Panc1 (cell line): Measurements from ENCODE around the gene WDR82. TPM values are rescaled to one million over a fixed set of nuclear protein-coding genes. Genes with fewer than 3 reads are reported as not detected.

ENCODE experiments used
- ATAC-seq: fragments of 200-7000 bp; cut with Tn5 transposase; 2 replicates; pipeline ENCODE4 v1.9.1; 2020; ENCODE audit warnings: mild to moderate bottlenecking, moderate library complexity
- BruUV-seq: library from RNA; stranded (reverse); fragments of 400-500 nt; replicated peaks from 2 replicates; lab custom pipeline; 2021; lab: Mats Ljungman, UMichigan
- CTCF ChIA-PET: fragments of 300-600 bp; sonication (Branson Sonifier 250); formaldehyde crosslinking; loops from one replicate; lab custom pipeline; 2022; ENCODE audit warnings: antibody characterized with exemption; lab: Charles Lee
- POLR2A ChIA-PET: fragments of 300-600 bp; sonication (Branson Sonifier 250); formaldehyde crosslinking; loops from one replicate; lab custom pipeline; 2022; ENCODE audit warnings: antibody characterized with exemption; lab: Charles Lee
- DNase-seq: peaks from one replicate; pipeline ENCODE4 v3.0.0-alpha.2; 2010; ENCODE audit warnings: low read depth, low spot score
- H3K27ac ChIP-seq: 2 replicates; pipeline ENCODE4 v1.5.1; 2011; ENCODE audit warnings: mild to moderate bottlenecking, low read length, inconsistent platforms
- H3K27me3 ChIP-seq: fragments of 200-500 bp; sonication (Bioruptor generic); 2 replicates; pipeline ENCODE4 v1.6.0; 2014; ENCODE audit warnings: low read length, inconsistent platforms; ENCODE audit not compliant: control insufficient read depth, insufficient read depth
- H3K36me3 ChIP-seq: fragments of 200-500 bp; sonication (Bioruptor generic); 2 replicates; pipeline ENCODE4 v1.5.1; 2014; ENCODE audit warnings: inconsistent platforms, mild to moderate bottlenecking, low read length, moderate library complexity; ENCODE audit not compliant: control insufficient read depth, insufficient read depth
- H3K4me1 ChIP-seq: 2 replicates; pipeline ENCODE4 v1.5.1; 2011; ENCODE audit warnings: inconsistent platforms, mild to moderate bottlenecking, low read length, moderate library complexity; ENCODE audit not compliant: control insufficient read depth, insufficient read depth
- H3K4me3 ChIP-seq, 2 experiments: 2 replicates each; pipeline ENCODE4 v1.5.1; 2011 to 2012; ENCODE audit warnings: low read depth in 2 of 2, low read length in 2 of 2, mild to moderate bottlenecking in 2 of 2, inconsistent platforms in 1 of 2, moderate library complexity in 1 of 2
- H3K9me3 ChIP-seq: fragments of 200-500 bp; sonication (Bioruptor generic); 2 replicates; pipeline ENCODE4 v1.5.1; 2014; ENCODE audit warnings: low read depth, mild to moderate bottlenecking, inconsistent platforms, low read length, moderate library complexity; ENCODE audit not compliant: control insufficient read depth, insufficient read depth
- POLR2AphosphoS5 ChIP-seq: IDR thresholded peaks from 2 replicates; pipeline ENCODE4 v1.6.1; 2012; ENCODE audit warnings: mild to moderate bottlenecking, low read depth, low read length, moderate library complexity
- REST ChIP-seq, 2 experiments: IDR thresholded peaks; 2 replicates each; pipeline ENCODE4 v1.6.1; 2011 to 2012; ENCODE audit warnings: low read depth in 2 of 2, control low read depth in 1 of 2, low read length in 1 of 2, mild to moderate bottlenecking in 1 of 2, moderate library complexity in 1 of 2; ENCODE audit not compliant: insufficient read depth in 1 of 2
- SIN3A ChIP-seq: IDR thresholded peaks from 2 replicates; pipeline ENCODE4 v1.6.1; 2012; ENCODE audit warnings: low read depth, mild to moderate bottlenecking, low read length, moderate library complexity, borderline replicate concordance; ENCODE audit not compliant: insufficient read depth
- TCF7L2 ChIP-seq: IDR thresholded peaks from 2 replicates; pipeline ENCODE4 v1.6.1; 2011; ENCODE audit warnings: mild to moderate bottlenecking, low read depth, low read length, inconsistent platforms
- in situ Hi-C: cut with HindIII; loops from 2 replicates; pipeline ENCODE4 v1.10.0; 2016; ENCODE audit warnings: low sequenced_read_pairs, low pct_unique_long_range_greater_than_20kb
- intact Hi-C: fragments of 100-400 bp; cut with micrococcal nuclease; formaldehyde crosslinking; loops from one replicate; pipeline ENCODE4 v1.10.0; 2022; ENCODE audit not compliant: unreplicated experiment
- total RNA-seq: library from RNA; stranded (reverse); gene quantifications from one replicate; pipeline ENCODE4 v1.2.1, GENCODE V29; 2021; ENCODE audit not compliant: unreplicated experiment
- TF ChIP-seq, protein P1 (sequence below): fragments of 450-650 bp; IDR thresholded peaks from 2 replicates; pipeline ENCODE4 v1.5.1; 2017; ENCODE audit warnings: mild to moderate bottlenecking

Gene WDR82
- total RNA-seq, 1 experiment from 2014 or later = 57.9 TPM

DNA sequence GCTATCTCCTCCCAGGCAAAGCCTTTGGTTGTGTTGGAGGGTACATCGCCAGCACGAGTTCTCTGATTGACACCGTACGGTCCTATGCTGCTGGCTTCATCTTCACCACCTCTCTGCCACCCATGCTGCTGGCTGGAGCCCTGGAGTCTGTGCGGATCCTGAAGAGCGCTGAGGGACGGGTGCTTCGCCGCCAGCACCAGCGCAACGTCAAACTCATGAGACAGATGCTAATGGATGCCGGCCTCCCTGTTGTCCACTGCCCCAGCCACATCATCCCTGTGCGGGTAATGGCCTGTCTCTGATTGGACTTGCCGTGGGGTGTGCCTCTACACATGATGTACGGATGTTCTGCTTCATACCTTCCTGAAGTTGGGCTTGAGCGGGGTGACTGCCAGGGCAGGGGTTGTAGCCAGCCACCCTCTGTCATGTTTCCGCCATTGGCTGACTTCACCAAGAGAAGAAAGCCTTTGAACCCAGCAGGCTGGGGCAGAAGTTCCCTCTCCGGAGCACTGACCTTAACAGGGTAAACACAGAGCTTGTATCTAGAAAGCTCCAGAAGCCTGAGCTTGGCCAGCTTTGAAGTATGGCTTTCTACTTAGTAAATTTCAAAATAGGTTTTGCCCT lies 67.1 kb downstream of the WDR82 start:
- TF ChIP-seq POLR2AphosphoS5 = no peak
- BruUV-seq = no TSS peak
- Histone ChIP-seq H3K9me3 (no peaks in the 10 kb centered on the region), H3K4me1 (peaks cover under 1% of the 10 kb centered on the region; the same call in 1 of the 2 replicates), H3K36me3 (peaks cover 22% of the 10 kb centered on the region), H3K4me3 (no peak overlapping the region), H3K27ac (no peak overlapping the region), H3K27me3 (no peaks in the 10 kb centered on the region)
- ATAC-seq (no peak), DNase-seq (no peak)
- intact Hi-C loops = no loop called here
- CTCF ChIA-PET = no interaction called here
- POLR2A ChIA-PET = no interaction called here
- in situ Hi-C loops = no loop called here

- Histone ChIP-seq H3K9me3 (no peaks in the 10 kb centered on the region), H3K4me3 (no peak overlapping the region), H3K4me1 (no peaks in the 10 kb centered on the region), H3K27me3 (no peaks in the 10 kb centered on the region), H3K36me3 (peaks cover 26% of the 10 kb centered on the region), H3K27ac (no peak overlapping the region)
- intact Hi-C loops = no loop called here
- no TSS peak for BruUV-seq
- DNase-seq = no peak
- CTCF ChIA-PET = no interaction called here
- in situ Hi-C loops = no loop called here
- ATAC-seq = no peak
- POLR2A ChIA-PET = no interaction called here
- TF ChIP-seq TCF7L2 (no peak), POLR2AphosphoS5 (no peak), REST (IDR thresholded peaks at IDR 0.05; ENCODE audit: insufficient read depth in 1 of 2, low read depth in 2 of 2, low read length in 1 of 2) (no peak), SIN3A (no peak)
- TF ChIP-seq, protein P1, sequence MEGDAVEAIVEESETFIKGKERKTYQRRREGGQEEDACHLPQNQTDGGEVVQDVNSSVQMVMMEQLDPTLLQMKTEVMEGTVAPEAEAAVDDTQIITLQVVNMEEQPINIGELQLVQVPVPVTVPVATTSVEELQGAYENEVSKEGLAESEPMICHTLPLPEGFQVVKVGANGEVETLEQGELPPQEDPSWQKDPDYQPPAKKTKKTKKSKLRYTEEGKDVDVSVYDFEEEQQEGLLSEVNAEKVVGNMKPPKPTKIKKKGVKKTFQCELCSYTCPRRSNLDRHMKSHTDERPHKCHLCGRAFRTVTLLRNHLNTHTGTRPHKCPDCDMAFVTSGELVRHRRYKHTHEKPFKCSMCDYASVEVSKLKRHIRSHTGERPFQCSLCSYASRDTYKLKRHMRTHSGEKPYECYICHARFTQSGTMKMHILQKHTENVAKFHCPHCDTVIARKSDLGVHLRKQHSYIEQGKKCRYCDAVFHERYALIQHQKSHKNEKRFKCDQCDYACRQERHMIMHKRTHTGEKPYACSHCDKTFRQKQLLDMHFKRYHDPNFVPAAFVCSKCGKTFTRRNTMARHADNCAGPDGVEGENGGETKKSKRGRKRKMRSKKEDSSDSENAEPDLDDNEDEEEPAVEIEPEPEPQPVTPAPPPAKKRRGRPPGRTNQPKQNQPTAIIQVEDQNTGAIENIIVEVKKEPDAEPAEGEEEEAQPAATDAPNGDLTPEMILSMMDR = no peak
These were observed 67.9 kb downstream of the WDR82 start for GRCh38 chr3:52210550-52211046.

- ATAC-seq = no peak
- H3K9me3 ChIP-seq = no peaks in the 10 kb centered on the region
- no peaks in the 10 kb centered on the region for H3K27me3 ChIP-seq
- intact Hi-C loops (no loop called here), in situ Hi-C loops (no loop called here)
- POLR2A ChIA-PET = no interaction called here
- no peaks in the 10 kb centered on the region for H3K4me1 ChIP-seq
- CTCF ChIA-PET = no interaction called here
- DNase-seq = no peak
- no peak overlapping the region for H3K27ac ChIP-seq
- TF ChIP-seq SIN3A = no peak
- TF ChIP-seq TCF7L2 = no peak
- TF ChIP-seq, protein P1 = no peak
- no peak for TF ChIP-seq REST (IDR thresholded peaks at IDR 0.05; ENCODE audit: insufficient read depth in 1 of 2, low read depth in 2 of 2, low read length in 1 of 2)
- TF ChIP-seq POLR2AphosphoS5 = no peak
- H3K36me3 ChIP-seq = peaks cover 32% of the 10 kb centered on the region
- H3K4me3 ChIP-seq = no peak overlapping the region
- no TSS peak for BruUV-seq
These were observed 68.4 kb downstream of the WDR82 start for GRCh38 chr3:52210037-52210436.
